A549 (cell line): ENCODE measurements around the gene CEP76.

Experiments used
- BHLHE40 ChIP-seq: IDR thresholded peaks from 2 replicates; pipeline ENCODE4 v1.6.1; 2012; ENCODE audit warnings: low read depth, low read length, inconsistent platforms
- CBX2 ChIP-seq: fragments of 200-600 bp; sonication (generic); IDR thresholded peaks from 2 replicates; pipeline ENCODE4 v1.6.1; 2016; ENCODE audit warnings: low read depth, mild to moderate bottlenecking, borderline replicate concordance
- CEBPB ChIP-seq, 2 experiments: fragments of >200 bp in 1 of 2; sonication (Bioruptor Twin) in 1 of 2; formaldehyde crosslinking in 1 of 2; IDR thresholded peaks; 2 replicates each; pipeline ENCODE4 v1.6.1; 2012 to 2016
- CTCF ChIP-seq: fragments of >200 bp; sonication (Bioruptor Twin); formaldehyde crosslinking; IDR thresholded peaks from 3 replicates; pipeline ENCODE4 v1.5.1; 2016
- E2F6 ChIP-seq: IDR thresholded peaks from 2 replicates; pipeline ENCODE4 v1.6.1; 2012; ENCODE audit warnings: low read depth, borderline replicate concordance
- EP300 ChIP-seq, 2 experiments: fragments of >200 bp; sonication (Bioruptor Twin); formaldehyde crosslinking; IDR thresholded peaks; 2 replicates in 1 of 2; 3 replicates in 1 of 2; pipeline ENCODE4 v1.6.1; 2016 to 2017
- MYC ChIP-seq: IDR thresholded peaks from 2 replicates; pipeline ENCODE4 v1.6.1; 2012; ENCODE audit warnings: mild to moderate bottlenecking, inconsistent platforms, low read length, improper control_type of control experiment, borderline replicate concordance
- POLR2A ChIP-seq: IDR thresholded peaks from 2 replicates; pipeline ENCODE4 v1.6.1; 2012; ENCODE audit warnings: mild to moderate bottlenecking, low read length
- SMC3 ChIP-seq: fragments of >200 bp; sonication (Bioruptor Twin); formaldehyde crosslinking; IDR thresholded peaks from 3 replicates; pipeline ENCODE4 v1.6.1; 2018; ENCODE audit warnings: inconsistent platforms
- SREBF2 ChIP-seq: fragments of 450-650 bp; IDR thresholded peaks from 2 replicates; pipeline ENCODE4 v1.6.1; 2014; ENCODE audit warnings: mild to moderate bottlenecking, moderate library complexity
- USF2 ChIP-seq: fragments of 450-650 bp; IDR thresholded peaks from 2 replicates; pipeline ENCODE4 v1.6.1; 2014; ENCODE audit warnings: antibody characterized with exemption

- TF ChIP-seq USF2 (no peak), SMC3 (no peak), CTCF (no peak), POLR2A (no peak), SREBF2 (no peak), CEBPB (IDR thresholded peaks at IDR 0.05) (no peak), BHLHE40 (no peak), MYC (no peak), E2F6 (no peak), CBX2 (no peak), EP300 (IDR thresholded peaks at IDR 0.05) (no peak)
These were observed 47.6 kb downstream of the CEP76 start for GRCh38 chr18:12654971-12655370.
